NCI-H128 (cell line): ENCODE data around the gene ZNF184.

Source experiments
- DNase-seq: peaks from one replicate; lab custom pipeline; 2025; ENCODE audit not compliant: unreplicated experiment; lab: John Stamatoyannopoulos, UW

ZNF184 gene

GRCh38 chr6:27472617-27473400 is at the start of gene ZNF184:
ZNF184 (minus strand) TSS chr6:27473105; CDS start chr6:27472294, 811 bp downstream.
- peak; percentile 80 for DNase-seq

- peak; percentile 47 for DNase-seq
Observed at GRCh38 chr6:27518881-27519795, 46.2 kb upstream of the ZNF184 start.

GRCh38 chr6:27517928-27518787 is 45.3 kb upstream of the ZNF184 start:
- DNase-seq: no peak

GRCh38 chr6:27517238-27517637 is 44.3 kb upstream of the ZNF184 start:
- no peak for DNase-seq

GRCh38 chr6:27514906-27515495 is 42.1 kb upstream of the ZNF184 start:
- DNase-seq: no peak

GRCh38 chr6:27512525-27512924 is 39.6 kb upstream of the ZNF184 start:
- DNase-seq: no peak

- DNase-seq: no peak
Observed at GRCh38 chr6:27507041-27507956, 34.4 kb upstream of the ZNF184 start.

GRCh38 chr6:27505209-27506027 is 32.5 kb upstream of the ZNF184 start:
- DNase-seq: no peak

GRCh38 chr6:27503436-27504030 is 30.6 kb upstream of the ZNF184 start:
- no peak for DNase-seq

GRCh38 chr6:27502508-27503435 is 29.9 kb upstream of the ZNF184 start:
- DNase-seq: no peak

GRCh38 chr6:27501187-27501586 is 28.3 kb upstream of the ZNF184 start:
- DNase-seq: no peak

GRCh38 chr6:27500177-27500576 is 27.3 kb upstream of the ZNF184 start:
- no peak for DNase-seq

- no peak for DNase-seq
Observed at GRCh38 chr6:27495386-27496135, 22.7 kb upstream of the ZNF184 start.

GRCh38 chr6:27494987-27495385 is 22.1 kb upstream of the ZNF184 start:
- no peak for DNase-seq

- DNase-seq: no peak
Observed at GRCh38 chr6:27494103-27494502, 21.2 kb upstream of the ZNF184 start.

GRCh38 chr6:27492631-27493190 is 19.8 kb upstream of the ZNF184 start:
- DNase-seq: no peak
